ENCODE results near the gene SMIM5.

DNA sequence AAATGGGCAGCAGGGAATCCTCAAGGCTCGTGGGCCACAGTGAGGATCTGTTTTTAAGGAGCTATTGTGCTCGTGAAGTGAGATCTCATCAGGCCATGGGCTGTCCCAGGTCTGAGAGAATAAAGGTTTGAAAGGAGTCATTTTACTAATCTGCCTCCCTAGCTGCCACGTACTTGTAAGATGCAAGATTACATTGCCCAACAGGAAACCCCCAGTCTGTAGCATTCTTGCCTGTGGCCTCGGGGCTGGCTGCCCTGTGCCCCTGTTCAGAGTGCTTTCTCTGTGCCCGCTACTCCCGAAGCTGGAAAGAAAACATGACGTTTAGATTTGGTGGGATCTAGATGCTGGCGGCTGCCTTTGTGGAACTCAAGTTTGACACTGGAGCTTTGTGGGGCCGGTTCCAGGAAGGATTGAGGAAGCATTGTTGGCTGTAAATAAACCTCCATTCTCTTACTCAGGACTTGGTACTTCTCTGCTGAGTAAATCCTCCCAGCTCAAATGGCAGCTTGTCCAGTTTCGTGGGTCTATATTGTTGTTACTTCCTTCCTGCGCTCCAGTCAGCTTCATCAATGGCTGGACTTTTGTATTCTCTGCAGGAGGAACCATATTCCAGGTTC lies 55.1 kb downstream of the SMIM5 start:
- TF ChIP-seq, protein P1, sequence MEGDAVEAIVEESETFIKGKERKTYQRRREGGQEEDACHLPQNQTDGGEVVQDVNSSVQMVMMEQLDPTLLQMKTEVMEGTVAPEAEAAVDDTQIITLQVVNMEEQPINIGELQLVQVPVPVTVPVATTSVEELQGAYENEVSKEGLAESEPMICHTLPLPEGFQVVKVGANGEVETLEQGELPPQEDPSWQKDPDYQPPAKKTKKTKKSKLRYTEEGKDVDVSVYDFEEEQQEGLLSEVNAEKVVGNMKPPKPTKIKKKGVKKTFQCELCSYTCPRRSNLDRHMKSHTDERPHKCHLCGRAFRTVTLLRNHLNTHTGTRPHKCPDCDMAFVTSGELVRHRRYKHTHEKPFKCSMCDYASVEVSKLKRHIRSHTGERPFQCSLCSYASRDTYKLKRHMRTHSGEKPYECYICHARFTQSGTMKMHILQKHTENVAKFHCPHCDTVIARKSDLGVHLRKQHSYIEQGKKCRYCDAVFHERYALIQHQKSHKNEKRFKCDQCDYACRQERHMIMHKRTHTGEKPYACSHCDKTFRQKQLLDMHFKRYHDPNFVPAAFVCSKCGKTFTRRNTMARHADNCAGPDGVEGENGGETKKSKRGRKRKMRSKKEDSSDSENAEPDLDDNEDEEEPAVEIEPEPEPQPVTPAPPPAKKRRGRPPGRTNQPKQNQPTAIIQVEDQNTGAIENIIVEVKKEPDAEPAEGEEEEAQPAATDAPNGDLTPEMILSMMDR (IDR thresholded peaks at IDR 0.05): no peak
- TF ChIP-seq ZFX (IDR thresholded peaks at IDR 0.05; ENCODE audit: borderline replicate concordance): no peak

Measured in 22Rv1 (cell line).